Activated CD4-positive, alpha-beta T cell treated with anti-CD3 and anti-CD28 coated beads for 36 hours (primary cell): Measurements from ENCODE around the gene PCCA. TPM values are rescaled to one million over a fixed set of nuclear protein-coding genes. Genes with fewer than 3 reads are reported as not detected.
"Not testable (repeated sequence)": the region's sequence is repeated elsewhere in the genome, so short reads cannot be mapped to it uniquely, and the experiment has no call there.

Experiments
- ATAC-seq: fragments of 200-7000 bp; cut with Tn5 transposase; one replicate; pipeline ENCODE4 v1.10.0; 2021; ENCODE audit warnings: mild to moderate bottlenecking, moderate library complexity
- CTCF ChIA-PET: fragments of 350-600 bp; sonication (Branson Sonifier 250); formaldehyde crosslinking; loops from one replicate; lab custom pipeline; 2021; ENCODE audit warnings: antibody characterized with exemption; lab: Charles Lee
- POLR2A ChIA-PET: fragments of 350-600 bp; sonication (Branson Sonifier 250); formaldehyde crosslinking; loops from one replicate; lab custom pipeline; 2021; ENCODE audit warnings: antibody characterized with exemption, inconsistent platforms; lab: Charles Lee
- DNase-seq: peaks from one replicate; pipeline ENCODE4 v3.0.0-alpha.2; 2020
- H3K27ac Mint-ChIP-seq: one replicate; pipeline ENCODE4 v1.8.0; 2021; ENCODE audit warnings: mixed read lengths
- H3K27me3 Mint-ChIP-seq: one replicate; pipeline ENCODE4 v1.8.0; 2021; ENCODE audit warnings: mixed read lengths
- H3K36me3 Mint-ChIP-seq: one replicate; pipeline ENCODE4 v1.8.0; 2021; ENCODE audit warnings: low read depth, mixed read lengths
- H3K4me1 Mint-ChIP-seq: one replicate; pipeline ENCODE4 v1.8.0; 2021; ENCODE audit warnings: mixed read lengths
- H3K4me3 Mint-ChIP-seq: one replicate; pipeline ENCODE4 v1.8.0; 2021; ENCODE audit warnings: mild to moderate bottlenecking, moderate library complexity, mixed read lengths
- H3K9me3 Mint-ChIP-seq: one replicate; pipeline ENCODE4 v1.8.0; 2021; ENCODE audit warnings: low read depth, mixed read lengths
- intact Hi-C, 2 experiments: fragments of 100-400 bp; cut with DNase I in 1 of 2; cut with micrococcal nuclease in 1 of 2; formaldehyde crosslinking; loops; one replicate each; pipeline versions ENCODE4 v1.14.2 to v1.15.1; 2022 to 2024; cut with DNase I, micrococcal nuclease
- total RNA-seq, 2 experiments: library from RNA; stranded (reverse); gene quantifications; one replicate each; pipeline ENCODE4 v1.2.3, GENCODE V29; 2021

Gene PCCA
- total RNA-seq, 2 experiments from 2014 or later = 5.8 to 7.3 TPM

DNA sequence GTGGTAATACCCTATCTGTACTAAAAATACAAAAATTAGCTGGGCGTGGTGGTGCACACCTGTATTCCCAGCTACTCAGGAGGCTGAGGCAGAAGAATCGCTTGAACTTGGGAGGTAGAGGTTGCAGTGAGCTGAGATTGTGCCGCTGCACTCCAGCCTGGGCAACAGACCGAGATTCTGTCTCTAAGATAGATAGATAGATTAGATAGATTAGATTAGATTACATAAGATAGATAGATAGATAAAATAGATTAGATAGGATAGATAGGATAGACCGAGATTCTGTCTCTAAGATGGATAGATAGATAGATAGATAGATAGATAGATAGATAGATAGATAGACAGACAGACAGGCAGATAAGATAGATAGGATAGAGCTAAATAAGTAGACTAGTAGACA lies 435.8 kb downstream of the PCCA start:
- H3K9me3 Mint-ChIP-seq, ATAC-seq, H3K4me3 Mint-ChIP-seq, POLR2A ChIA-PET, H3K36me3 Mint-ChIP-seq, H3K4me1 Mint-ChIP-seq, DNase-seq, H3K27me3 Mint-ChIP-seq, intact Hi-C loops, H3K27ac Mint-ChIP-seq: not testable (repeated sequence)
- CTCF ChIA-PET = interaction anchor here (0.6 to 3.7 kb wide), 2 partner anchors 10 to 13 kb away, joined by 3 to 22 read pairs; no protein-coding TSS in a partner anchor

DNA sequence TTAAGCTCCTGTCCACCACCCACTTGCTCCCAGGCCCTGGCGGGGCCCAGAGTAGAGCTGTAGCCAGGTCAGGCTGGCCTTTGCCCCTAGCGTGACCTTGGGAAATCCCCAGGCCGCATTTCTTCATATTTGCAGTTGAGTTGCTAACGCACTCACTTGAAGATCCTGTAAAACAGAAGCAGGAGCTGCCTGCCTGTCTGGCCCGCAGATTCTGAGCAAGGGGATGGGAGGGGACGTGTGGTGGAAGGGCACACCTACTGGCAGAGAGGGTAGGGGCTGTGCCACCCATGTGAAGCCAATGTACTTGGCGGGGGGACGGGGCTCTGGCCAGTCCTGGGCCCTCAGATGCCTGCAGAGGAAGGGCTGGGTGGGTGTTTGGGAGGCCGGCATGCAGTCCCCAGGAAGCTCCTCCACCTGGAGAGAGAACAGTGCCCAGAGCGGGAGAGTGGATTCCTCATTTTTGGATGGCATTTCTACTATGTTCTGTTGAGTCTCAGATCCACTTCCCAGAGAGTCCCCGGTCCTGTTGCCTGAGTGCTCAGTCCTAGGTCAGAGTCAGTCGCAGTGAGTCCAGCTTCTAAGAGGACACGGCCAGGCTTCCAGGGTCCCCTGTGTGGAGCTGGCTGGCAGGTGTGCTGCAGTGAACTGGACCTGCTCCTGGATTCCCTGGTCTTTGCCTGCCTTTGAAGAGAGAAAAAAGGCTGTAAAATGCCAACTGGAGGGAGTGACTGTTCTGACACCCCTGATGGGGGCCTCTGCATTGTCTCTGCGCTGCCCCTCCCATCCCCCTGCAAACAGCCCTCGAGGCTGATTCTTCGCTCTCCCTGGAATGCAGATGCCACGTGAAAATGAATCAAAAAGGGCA lies 436.8 kb downstream of the PCCA start:
- ChIA-PET POLR2A (no interaction called here), CTCF (interaction anchor here (0.6 to 3.7 kb wide), 2 partner anchors 11 to 12 kb away, joined by 3 to 22 read pairs; no protein-coding TSS in a partner anchor)
- H3K4me3 Mint-ChIP-seq = no peak overlapping the region

DNA sequence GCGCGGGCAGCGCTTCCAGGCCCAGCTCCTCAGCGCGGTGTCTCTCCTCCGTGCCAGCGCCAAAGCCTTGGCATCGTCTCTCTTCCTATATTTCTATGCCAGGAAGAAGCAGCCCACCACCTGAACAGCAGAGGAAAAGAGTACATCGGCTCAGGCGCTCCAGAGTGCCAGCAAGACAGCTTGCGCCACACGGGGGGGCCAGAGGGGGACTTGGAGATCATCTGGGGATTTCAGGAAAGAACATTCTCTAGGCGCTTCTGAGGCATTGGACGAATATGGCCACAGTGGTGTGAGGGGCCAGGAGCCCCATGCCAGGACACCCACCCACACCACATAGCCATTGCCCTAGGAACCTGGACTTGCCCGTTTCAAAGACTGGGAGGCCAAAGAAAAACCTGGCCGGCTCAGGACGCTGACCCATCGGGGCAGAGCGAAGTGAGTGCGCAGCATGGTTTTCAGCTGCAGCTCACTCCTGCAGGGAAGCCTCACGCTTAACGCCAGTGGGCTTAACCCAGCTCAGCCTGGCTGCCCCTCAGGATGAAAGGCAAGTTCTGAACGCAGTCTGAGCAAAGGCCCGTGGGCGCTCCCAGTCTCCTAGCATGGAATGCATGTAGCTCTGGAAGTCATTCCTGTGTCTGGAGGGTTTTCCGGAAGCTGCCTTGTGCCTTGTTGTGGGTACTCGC lies 437.6 kb downstream of the PCCA start:
- Mint-ChIP-seq H3K27me3 (no peaks in the 10 kb centered on the region), H3K36me3 (no peaks in the 10 kb centered on the region), H3K4me3 (no peak overlapping the region), H3K27ac (no peak overlapping the region), H3K9me3 (no peaks in the 10 kb centered on the region), H3K4me1 (peaks cover 2% of the 10 kb centered on the region)
- ChIA-PET POLR2A (no interaction called here), CTCF (interaction anchor here (1.9 kb wide), 1 partner anchor 9 kb away, joined by 5 read pairs; no protein-coding TSS in a partner anchor)
- DNase-seq (no peak), ATAC-seq (no peak)
- intact Hi-C loops = no loop called here

More for the DNA sequence above, 436.8 kb downstream of the PCCA start:
- Mint-ChIP-seq H3K27me3 (no peaks in the 10 kb centered on the region), H3K36me3 (no peaks in the 10 kb centered on the region), H3K9me3 (no peaks in the 10 kb centered on the region), H3K27ac (no peak overlapping the region), H3K4me1 (peaks cover 4% of the 10 kb centered on the region)
- DNase-seq (no peak), ATAC-seq (no peak)
- intact Hi-C loops = no loop called here

DNA sequence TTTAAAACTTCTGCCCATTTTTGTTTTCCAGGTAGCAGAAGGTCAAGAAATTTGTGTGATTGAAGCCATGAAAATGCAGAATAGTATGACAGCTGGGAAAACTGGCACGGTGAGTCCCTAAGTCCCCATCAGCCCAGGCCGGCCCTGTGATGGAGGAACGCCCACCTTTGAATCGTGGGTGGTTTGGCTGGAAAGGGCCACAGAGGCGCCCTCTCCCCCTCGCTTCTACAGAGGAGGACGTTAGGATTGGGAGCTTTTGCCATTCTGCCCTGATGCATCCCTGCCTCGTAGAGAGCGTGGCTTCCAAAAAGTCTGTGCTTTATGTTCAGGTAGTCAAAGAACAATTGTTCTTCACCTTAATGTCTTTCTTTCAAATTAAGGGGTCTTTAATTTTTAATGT lies 438.8 kb downstream of the PCCA start:
- POLR2A ChIA-PET = no interaction called here
- no peak for DNase-seq
- Mint-ChIP-seq H3K4me1 (no peaks in the 10 kb centered on the region), H3K27me3 (no peaks in the 10 kb centered on the region), H3K4me3 (no peak overlapping the region), H3K9me3 (no peaks in the 10 kb centered on the region), H3K36me3 (no peaks in the 10 kb centered on the region), H3K27ac (no peak overlapping the region)
- intact Hi-C loops = no loop called here
- CTCF ChIA-PET = interaction anchor here (0.7 to 1.9 kb wide), 3 partner anchors 11 to 640 kb away, joined by 3 to 5 read pairs (median 4); no protein-coding TSS in a partner anchor
- no peak for ATAC-seq

DNA sequence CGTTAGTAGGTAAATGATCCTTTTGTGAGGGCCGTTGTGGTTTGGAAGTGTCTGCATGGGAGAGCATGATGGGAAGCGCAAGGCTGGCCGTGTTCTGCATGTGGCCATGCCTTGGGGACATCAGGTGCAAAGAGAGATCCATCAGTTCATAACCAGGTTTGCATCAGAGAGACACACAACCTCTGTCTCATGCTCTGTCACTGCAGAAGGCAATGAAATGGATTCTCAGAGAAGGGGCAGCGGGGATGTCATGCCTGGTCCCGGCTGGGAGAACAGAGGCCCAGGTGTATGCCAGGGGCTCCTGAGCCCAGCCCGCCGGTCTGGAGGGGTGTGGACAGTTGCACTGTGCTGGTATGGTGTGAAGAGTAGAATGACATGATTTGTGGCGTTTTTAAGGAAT lies 439.5 kb downstream of the PCCA start:
- ChIA-PET POLR2A (no interaction called here), CTCF (interaction anchor here (1.9 kb wide), 1 partner anchor 11 kb away, joined by 5 read pairs; no protein-coding TSS in a partner anchor)
- no peaks in the 10 kb centered on the region for H3K4me1 Mint-ChIP-seq
- no peak overlapping the region for H3K27ac Mint-ChIP-seq
- H3K4me3 Mint-ChIP-seq = no peak overlapping the region
- no peaks in the 10 kb centered on the region for H3K36me3 Mint-ChIP-seq
- intact Hi-C loops = no loop called here
- ATAC-seq (no peak), DNase-seq (no peak)
- H3K9me3 Mint-ChIP-seq = no peaks in the 10 kb centered on the region
- no peaks in the 10 kb centered on the region for H3K27me3 Mint-ChIP-seq

DNA sequence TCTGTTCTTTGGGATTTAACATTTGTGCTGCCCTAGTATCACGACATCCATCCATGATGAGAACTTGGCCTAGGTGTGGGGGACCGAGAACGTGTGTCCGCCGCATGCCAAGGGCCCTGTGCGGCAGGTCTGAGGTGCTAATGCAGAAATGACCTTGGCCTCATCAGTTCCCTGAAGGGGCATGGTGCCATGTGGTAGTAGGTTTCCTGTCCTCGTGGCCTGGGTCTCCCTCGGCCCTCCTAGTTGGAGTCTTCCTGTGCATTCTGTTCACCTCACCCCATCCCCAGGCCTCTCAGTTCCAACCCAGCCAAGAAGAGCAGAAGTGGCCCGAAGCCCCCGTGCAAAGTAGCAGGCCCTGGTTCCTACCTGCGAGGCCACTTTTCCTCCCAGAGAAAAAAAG lies 439.9 kb downstream of the PCCA start:
- Mint-ChIP-seq H3K27me3 (no peaks in the 10 kb centered on the region), H3K4me1 (no peaks in the 10 kb centered on the region), H3K4me3 (no peak overlapping the region), H3K36me3 (no peaks in the 10 kb centered on the region), H3K27ac (no peak overlapping the region), H3K9me3 (no peaks in the 10 kb centered on the region)
- CTCF ChIA-PET = no interaction called here
- intact Hi-C loops = no loop called here
- POLR2A ChIA-PET = no interaction called here
- ATAC-seq (no peak), DNase-seq (no peak)

DNA sequence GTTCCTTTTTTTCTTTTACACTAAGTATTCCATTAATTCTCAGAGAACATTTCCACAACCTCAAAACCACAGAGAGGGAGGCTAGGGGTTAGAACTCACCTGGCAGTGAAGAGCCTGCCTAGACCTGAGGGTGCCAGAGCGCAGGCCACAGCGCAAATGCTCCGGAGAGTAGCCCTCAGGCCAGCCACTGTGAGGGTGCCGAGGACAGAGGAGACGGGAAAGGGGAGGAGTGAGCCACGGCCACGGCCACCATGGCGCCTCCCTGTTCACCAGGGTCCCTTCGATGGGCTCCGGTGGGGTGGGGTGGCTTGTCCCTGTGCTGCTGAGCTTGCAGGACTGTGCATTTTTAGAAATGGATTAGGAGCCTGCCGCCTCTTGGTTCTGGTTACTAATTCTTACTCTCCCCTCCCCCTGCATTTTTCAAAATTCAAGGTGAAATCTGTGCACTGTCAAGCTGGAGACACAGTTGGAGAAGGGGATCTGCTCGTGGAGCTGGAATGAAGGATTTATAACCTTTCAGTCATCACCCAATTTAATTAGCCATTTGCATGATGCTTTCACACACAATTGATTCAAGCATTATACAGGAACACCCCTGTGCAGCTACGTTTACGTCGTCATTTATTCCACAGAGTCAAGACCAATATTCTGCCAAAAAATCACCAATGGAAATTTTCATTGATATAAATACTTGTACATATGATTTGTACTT lies 440.9 kb downstream of the PCCA start:
- Mint-ChIP-seq H3K9me3 (no peaks in the 10 kb centered on the region), H3K27me3 (no peaks in the 10 kb centered on the region), H3K27ac (no peak overlapping the region), H3K4me1 (no peaks in the 10 kb centered on the region), H3K36me3 (no peaks in the 10 kb centered on the region), H3K4me3 (no peak overlapping the region)
- ATAC-seq (no peak), DNase-seq (no peak)
- ChIA-PET CTCF (interaction anchor here (0.5 to 0.6 kb wide), 2 partner anchors 622 to 629 kb away, joined by 3 read pairs; no protein-coding TSS in a partner anchor), POLR2A (no interaction called here)
- intact Hi-C loops = no loop called here

DNA sequence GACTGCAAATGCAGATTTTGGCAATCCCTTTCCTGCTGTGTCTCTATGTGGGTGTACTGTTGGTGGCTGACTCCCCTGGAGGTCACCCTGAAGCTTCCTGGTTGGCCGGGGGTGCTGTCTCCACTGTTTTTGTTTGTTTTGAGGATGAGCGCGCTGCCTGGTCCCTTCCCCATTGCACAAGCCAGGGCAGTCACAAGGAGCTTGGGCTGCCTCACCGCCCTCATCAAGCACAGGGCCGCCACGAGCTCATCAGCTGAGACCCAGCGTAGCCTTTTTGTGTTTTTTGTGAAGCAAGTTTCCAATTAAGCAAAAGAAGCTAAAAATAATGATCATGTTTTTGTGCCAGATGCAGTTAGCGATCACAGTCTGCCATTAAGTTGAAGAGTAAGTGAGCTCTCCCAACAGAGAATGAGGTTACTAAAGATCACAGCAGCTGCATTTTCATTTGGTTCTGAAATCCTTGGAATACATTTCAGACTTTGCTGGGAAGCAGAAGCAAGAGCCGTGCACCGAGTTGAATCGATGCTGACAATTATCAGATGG lies 441.8 kb downstream of the PCCA start:
- intact Hi-C loops = no loop called here
- Mint-ChIP-seq H3K36me3 (no peaks in the 10 kb centered on the region), H3K4me1 (no peaks in the 10 kb centered on the region), H3K9me3 (no peaks in the 10 kb centered on the region), H3K27ac (no peak overlapping the region), H3K27me3 (no peaks in the 10 kb centered on the region), H3K4me3 (no peak overlapping the region)
- ChIA-PET CTCF (interaction anchor here (1.4 kb wide), 1 partner anchor 15 kb away, joined by 6 read pairs; no protein-coding TSS in a partner anchor), POLR2A (no interaction called here)
- DNase-seq (no peak), ATAC-seq (no peak)

DNA sequence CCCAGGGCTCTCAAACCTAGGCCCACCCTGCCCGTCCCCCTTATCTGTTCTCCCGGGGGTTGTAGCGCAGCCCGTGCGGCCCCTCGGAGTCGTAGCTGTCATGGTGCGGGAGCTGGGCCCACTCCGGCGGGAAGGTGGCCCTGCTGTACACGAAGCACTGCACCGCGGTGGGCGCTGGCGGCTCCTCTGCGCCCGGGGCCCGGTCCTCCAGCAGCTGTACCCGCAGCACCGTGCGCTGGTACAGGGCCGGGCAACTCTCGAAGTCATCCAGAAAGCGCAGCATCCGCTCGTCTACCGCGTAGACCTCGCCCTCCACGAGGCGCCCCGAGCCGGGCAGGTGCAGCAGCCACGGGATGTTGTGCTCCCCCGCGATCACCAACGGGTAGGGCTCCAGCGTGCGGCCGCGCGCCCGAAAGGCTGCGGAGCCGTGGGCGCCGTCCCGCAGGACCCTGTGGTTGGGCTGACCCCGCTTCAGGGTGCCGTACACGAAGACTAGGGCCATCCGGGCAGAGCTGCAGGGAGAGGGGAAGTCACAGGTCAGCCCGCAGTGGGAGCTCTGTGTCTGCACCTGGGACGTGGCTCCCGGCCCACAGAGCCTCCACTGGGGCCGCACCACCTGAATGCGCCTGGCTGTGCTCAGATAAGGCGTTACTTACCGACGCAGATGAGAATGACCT lies 443.3 kb downstream of the PCCA start:
- DNase-seq (no peak), ATAC-seq (no peak)
- CTCF ChIA-PET = interaction anchor here (1.4 kb wide), 1 partner anchor 17 kb away, joined by 6 read pairs; no protein-coding TSS in a partner anchor
- Mint-ChIP-seq H3K27ac (no peak overlapping the region), H3K9me3 (no peaks in the 10 kb centered on the region), H3K4me1 (peaks cover 4% of the 10 kb centered on the region), H3K4me3 (no peak overlapping the region), H3K36me3 (no peaks in the 10 kb centered on the region), H3K27me3 (no peaks in the 10 kb centered on the region)
- intact Hi-C loops = no loop called here
- POLR2A ChIA-PET = no interaction called here

DNA sequence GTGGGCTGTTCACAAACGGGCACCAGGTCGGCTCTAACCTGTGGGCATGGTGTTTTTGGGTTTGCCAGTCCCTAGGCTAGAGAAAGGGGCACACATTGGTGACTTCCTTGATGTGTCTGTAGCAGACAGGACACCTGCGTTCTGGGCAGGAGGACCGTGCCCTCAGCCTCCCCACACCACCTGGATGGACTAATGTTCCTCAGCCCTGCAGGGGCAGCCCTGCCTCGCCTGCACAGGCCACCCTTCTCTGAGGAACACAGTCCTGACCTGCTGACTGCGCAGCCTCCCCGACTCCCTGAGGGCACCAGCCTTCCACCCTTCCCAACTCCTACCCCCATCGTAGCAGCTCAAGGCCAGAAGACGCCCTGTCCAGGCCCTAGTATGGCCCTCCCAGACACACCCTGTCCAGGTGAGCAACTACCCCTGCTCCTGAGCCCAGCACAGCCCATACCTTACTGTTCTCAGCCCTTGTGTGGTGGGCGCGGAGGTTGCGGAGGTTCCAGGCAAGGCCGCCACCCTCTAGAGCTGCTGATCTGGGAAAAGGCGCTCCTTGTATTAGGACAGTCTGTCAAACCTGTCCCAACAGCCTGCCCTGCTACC lies 444.0 kb downstream of the PCCA start:
- H3K9me3 Mint-ChIP-seq = no peaks in the 10 kb centered on the region
- no peaks in the 10 kb centered on the region for H3K27me3 Mint-ChIP-seq
- H3K4me3 Mint-ChIP-seq = no peak overlapping the region
- CTCF ChIA-PET = no interaction called here
- ATAC-seq (no peak), DNase-seq (no peak)
- POLR2A ChIA-PET = no interaction called here
- H3K27ac Mint-ChIP-seq = no peak overlapping the region
- intact Hi-C loops = no loop called here
- peaks cover 10% of the 10 kb centered on the region for H3K4me1 Mint-ChIP-seq
- H3K36me3 Mint-ChIP-seq = no peaks in the 10 kb centered on the region
